K562 (cell line): Measurements from ENCODE around the gene NLE1. TPM values are rescaled to one million over a fixed set of nuclear protein-coding genes. Genes with fewer than 3 reads are reported as not detected.
A peak's percentile ranks its signal among the peaks of the same experiment; 100 is the strongest.

Experiments
- ATF6 ChIP-seq: sonication (generic); formaldehyde crosslinking; IDR thresholded peaks from 2 replicates; pipeline ENCODE4 v1.4.0; 2020; ENCODE audit warnings: mild to moderate bottlenecking, missing genetic modification reagents
- CBFB ChIP-seq: sonication (generic); formaldehyde crosslinking; IDR thresholded peaks from 2 replicates; pipeline ENCODE4 v1.4.0; 2020; ENCODE audit warnings: mild to moderate bottlenecking, missing genetic modification reagents
- HIVEP1 ChIP-seq: fragments of 250-450 bp; sonication (Bioruptor Pico); IDR thresholded peaks from 2 replicates; pipeline ENCODE4 v1.4.0; 2020; ENCODE audit warnings: mild to moderate bottlenecking
- IRF9 ChIP-seq: fragments of 450-650 bp; IDR thresholded peaks from 2 replicates; pipeline ENCODE4 v1.6.1; 2016; ENCODE audit warnings: missing biosample characterization, missing genetic modification characterization
- POLR2B ChIP-seq: fragments of 450-650 bp; IDR thresholded peaks from 2 replicates; pipeline ENCODE4 v1.6.1; 2018; ENCODE audit warnings: low read depth; ENCODE audit not compliant: partially characterized antibody
- SPI1 ChIP-seq: IDR thresholded peaks from 2 replicates; pipeline ENCODE4 v1.6.1; 2011; ENCODE audit warnings: low read depth, low read length, control low read depth, borderline replicate concordance
- TCF3 ChIP-seq: sonication (generic); formaldehyde crosslinking; IDR thresholded peaks from 2 replicates; pipeline ENCODE4 v1.4.0; 2020; ENCODE audit warnings: mild to moderate bottlenecking, missing genetic modification reagents
- ZBTB49 ChIP-seq: sonication (generic); formaldehyde crosslinking; IDR thresholded peaks from 2 replicates; pipeline ENCODE4 v1.8.0; 2022; ENCODE audit warnings: missing genetic modification reagents, mild to moderate bottlenecking, borderline replicate concordance
- ZNF318 ChIP-seq, 2 experiments: fragments of 450-650 bp; IDR thresholded peaks; 2 replicates each; pipeline ENCODE4 v1.6.1; 2016; ENCODE audit warnings: mild to moderate bottlenecking in 2 of 2, borderline replicate concordance in 1 of 2, low read depth in 1 of 2, moderate library complexity in 1 of 2
- polyA plus RNA-seq, 8 experiments: library from polyadenylated mRNA; depleted of rRNA in 4 of 8; stranded (reverse) in 5 of 8; unstranded in 3 of 8; fragments of >200 nt; fragmentation: Nextera tagmentation in 2 of 8; fragmentation: Illumina TruSeq in 1 of 8; extraction: Ambion mirVana in 2 of 8; extraction: Trizol in 1 of 8; gene quantifications; 2 replicates each; pipeline versions ENCODE4 v1.2.1 to v1.2.3, GENCODE V29; 2011 to 2014; ENCODE audit warnings: inconsistent platforms in 1 of 8, missing spikeins in 1 of 8
- total RNA-seq, 7 experiments: library from RNA; depleted of rRNA in 6 of 7; stranded (reverse); fragments of >200 nt in 6 of 7; fragmentation: Illumina TruSeq in 2 of 7; extraction: Trizol in 2 of 7; gene quantifications; 2 replicates each; pipeline versions ENCODE4 v1.2.1 to v1.2.3, GENCODE V29; 2011 to 2021; ENCODE audit warnings: low replicate concordance in 1 of 7
- TF ChIP-seq, protein P1 (sequence below): fragments of 450-650 bp; IDR thresholded peaks from 2 replicates; pipeline ENCODE4 v1.6.1; 2016; ENCODE audit warnings: antibody characterized with exemption

NLE1 gene
- total and polyA plus RNA-seq, 9 of the 15 experiments (the other 6 are each of a cell fraction or from before 2014, with no cell fraction given) = 3.8 to 69.0 (median 29.4) TPM

- TF ChIP-seq ZNF318 (IDR thresholded peaks at IDR 0.05; ENCODE audit: borderline replicate concordance in 1 of 2, low read depth in 1 of 2) (no peak), HIVEP1 (CRISPR knock-in tag) (no peak), ZBTB49 (CRISPR knock-in tag) (no peak), TCF3 (CRISPR knock-in tag) (peak; percentile 26; the same call in 1 of the 2 replicates), IRF9 (tag) (no peak), SPI1 (no peak), POLR2B (no peak), CBFB (CRISPR knock-in tag) (no peak), ATF6 (CRISPR knock-in tag) (no peak)
- TF ChIP-seq, protein P1, sequence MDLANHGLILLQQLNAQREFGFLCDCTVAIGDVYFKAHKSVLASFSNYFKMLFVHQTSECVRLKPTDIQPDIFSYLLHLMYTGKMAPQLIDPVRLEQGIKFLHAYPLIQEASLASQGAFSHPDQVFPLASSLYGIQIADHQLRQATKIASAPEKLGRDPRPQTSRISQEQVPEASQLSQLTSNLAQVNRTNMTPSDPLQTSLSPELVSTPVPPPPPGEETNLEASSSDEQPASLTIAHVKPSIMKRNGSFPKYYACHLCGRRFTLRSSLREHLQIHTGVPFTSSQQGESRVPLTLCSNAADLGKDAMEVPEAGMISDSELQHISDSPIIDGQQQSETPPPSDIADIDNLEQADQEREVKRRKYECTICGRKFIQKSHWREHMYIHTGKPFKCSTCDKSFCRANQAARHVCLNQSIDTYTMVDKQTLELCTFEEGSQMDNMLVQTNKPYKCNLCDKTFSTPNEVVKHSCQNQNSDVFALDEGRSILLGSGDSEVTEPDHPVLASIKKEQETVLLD = 0 out of 2 replicates have a peak, but pooled peaks have one; percentile 24
Observed at GRCh38 chr17:35119370-35120165, 22.5 kb downstream of the NLE1 start, which contains the start of gene RAD51D (continued).
